Transverse colon (tissue), 4 donors: ENCODE data around the gene SUPT4H1. TPM values are rescaled to one million over a fixed set of nuclear protein-coding genes. Genes with fewer than 3 reads are reported as not detected.

Experiments used
- DNase-seq: peaks from one replicate; pipeline ENCODE4 v3.0.0-alpha.2; 2019
- H3K27ac ChIP-seq, 4 donors: fragments of 200-600 bp; sonication (generic); 2 replicates each; pipeline ENCODE4 v1.5.1; 2016 to 2018; ENCODE audit warnings: inconsistent platforms in 4 of 4
- H3K27me3 ChIP-seq: fragments of 200-600 bp; sonication (generic); 2 replicates; pipeline ENCODE4 v1.5.1; 2017; ENCODE audit warnings: inconsistent platforms
- H3K36me3 ChIP-seq, 4 donors: fragments of 200-600 bp; sonication (generic); 2 replicates each; pipeline ENCODE4 v1.5.1; 2017 to 2019; ENCODE audit warnings: inconsistent platforms in 4 of 4
- H3K4me1 ChIP-seq, 4 donors: fragments of 200-600 bp; sonication (generic); 2 replicates each; pipeline ENCODE4 v1.5.1; 2017 to 2020; ENCODE audit warnings: inconsistent platforms in 4 of 4
- H3K4me3 ChIP-seq, 4 donors: fragments of 200-600 bp; sonication (generic); 1 replicate in 1 of 4; 2 replicates in 3 of 4; pipeline versions ENCODE4 v1.5.1 to v1.6.1; 2017 to 2019; ENCODE audit warnings: inconsistent platforms in 4 of 4
- H3K9me3 ChIP-seq, 2 donors: fragments of 200-600 bp; sonication (generic); 2 replicates each; pipeline ENCODE4 v1.5.1; 2017 to 2019; ENCODE audit warnings: inconsistent platforms in 2 of 2
- EP300 ChIP-seq: sonication (generic); formaldehyde crosslinking; IDR thresholded peaks from one replicate; pipeline ENCODE4 v1.6.1; 2017; ENCODE audit warnings: antibody characterized with exemption, low read depth
- POLR2A ChIP-seq: fragments of 450-650 bp; IDR thresholded peaks from one replicate; pipeline ENCODE4 v1.6.1; 2016; ENCODE audit warnings: antibody characterized with exemption, mild to moderate bottlenecking, moderate library complexity
- POLR2AphosphoS5 ChIP-seq, 3 donors: sonication (generic); formaldehyde crosslinking; IDR thresholded peaks; one replicate each; pipeline ENCODE4 v1.6.1; 2016; ENCODE audit warnings: antibody characterized with exemption in 3 of 3
- WGBS, 2 donors: methylation state at CpG; one replicate each; pipeline ENCODE4 v1.1.5; 2018; ENCODE audit warnings: low coverage in 1 of 2; 5-methylcytosine and 5-hydroxymethylcytosine counted together
- in situ Hi-C, 4 donors: fragments of 200-750 bp; cut with MboI; loops; one replicate each; pipeline versions ENCODE4 v1.15.0 to v1.15.1; 2017; ENCODE audit warnings: low sequenced_read_pairs in 3 of 4, low pct_ligation_motif_present in 1 of 4, low pct_unique_long_range_greater_than_20kb in 1 of 4
- intact Hi-C: fragments of 100-400 bp; cut with DNase I; formaldehyde crosslinking; loops from one replicate; pipeline ENCODE4 v1.15.1; 2023; ENCODE audit warnings: low total_unique reads
- total RNA-seq, 4 donors: library from RNA; depleted of rRNA; stranded (reverse); fragments of >200 nt; gene quantifications; one replicate each; pipeline ENCODE4 v1.1.0, GENCODE V29; 2016
- TF ChIP-seq, protein P1 (sequence below), 5 experiments: fragments of 200-600 bp in 3 of 5; fragments of 450-650 bp in 2 of 5; sonication (generic) in 3 of 5; IDR thresholded peaks; 1 replicate in 2 of 5; 2 replicates in 3 of 5; pipeline ENCODE4 v1.5.1; 2016 to 2017; ENCODE audit warnings: antibody characterized with exemption in 5 of 5, inconsistent platforms in 3 of 5, mild to moderate bottlenecking in 2 of 5, moderate library complexity in 1 of 5

The SUPT4H1 gene
- total RNA-seq, 4 donors from 2014 or later, result 12.0 to 66.3 (median 40.0) TPM

GRCh38 chr17:58327363-58328194 lies 24.4 kb downstream of the SUPT4H1 start:
- peaks cover 4 to 13% (median 11%) of the 10 kb centered on the region in 4 donors for H3K4me1 ChIP-seq
- intact Hi-C loops (no loop called here), in situ Hi-C loops (no loop called here)
- 77% methylated on average over 18 of the region's 19 CpGs; no CpG with 5 or more reads in 1 of the 2 donors for WGBS, 2 donors
- H3K27me3 ChIP-seq, result no peaks in the 10 kb centered on the region
- no peak overlapping the region for H3K4me3 ChIP-seq
- TF ChIP-seq, protein P1, sequence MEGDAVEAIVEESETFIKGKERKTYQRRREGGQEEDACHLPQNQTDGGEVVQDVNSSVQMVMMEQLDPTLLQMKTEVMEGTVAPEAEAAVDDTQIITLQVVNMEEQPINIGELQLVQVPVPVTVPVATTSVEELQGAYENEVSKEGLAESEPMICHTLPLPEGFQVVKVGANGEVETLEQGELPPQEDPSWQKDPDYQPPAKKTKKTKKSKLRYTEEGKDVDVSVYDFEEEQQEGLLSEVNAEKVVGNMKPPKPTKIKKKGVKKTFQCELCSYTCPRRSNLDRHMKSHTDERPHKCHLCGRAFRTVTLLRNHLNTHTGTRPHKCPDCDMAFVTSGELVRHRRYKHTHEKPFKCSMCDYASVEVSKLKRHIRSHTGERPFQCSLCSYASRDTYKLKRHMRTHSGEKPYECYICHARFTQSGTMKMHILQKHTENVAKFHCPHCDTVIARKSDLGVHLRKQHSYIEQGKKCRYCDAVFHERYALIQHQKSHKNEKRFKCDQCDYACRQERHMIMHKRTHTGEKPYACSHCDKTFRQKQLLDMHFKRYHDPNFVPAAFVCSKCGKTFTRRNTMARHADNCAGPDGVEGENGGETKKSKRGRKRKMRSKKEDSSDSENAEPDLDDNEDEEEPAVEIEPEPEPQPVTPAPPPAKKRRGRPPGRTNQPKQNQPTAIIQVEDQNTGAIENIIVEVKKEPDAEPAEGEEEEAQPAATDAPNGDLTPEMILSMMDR (IDR thresholded peaks at IDR 0.05), result no peak
- TF ChIP-seq POLR2AphosphoS5 (IDR thresholded peaks at IDR 0.05) (no peak), POLR2A (no peak), EP300 (no peak)
- DNase-seq, result no peak
- no peaks in the 10 kb centered on the region for H3K9me3 ChIP-seq
- H3K27ac ChIP-seq, result peak overlapping the region in 1 of 4 donors; percentile 96
- H3K36me3 ChIP-seq, result no peaks in the 10 kb centered on the region

DNA sequence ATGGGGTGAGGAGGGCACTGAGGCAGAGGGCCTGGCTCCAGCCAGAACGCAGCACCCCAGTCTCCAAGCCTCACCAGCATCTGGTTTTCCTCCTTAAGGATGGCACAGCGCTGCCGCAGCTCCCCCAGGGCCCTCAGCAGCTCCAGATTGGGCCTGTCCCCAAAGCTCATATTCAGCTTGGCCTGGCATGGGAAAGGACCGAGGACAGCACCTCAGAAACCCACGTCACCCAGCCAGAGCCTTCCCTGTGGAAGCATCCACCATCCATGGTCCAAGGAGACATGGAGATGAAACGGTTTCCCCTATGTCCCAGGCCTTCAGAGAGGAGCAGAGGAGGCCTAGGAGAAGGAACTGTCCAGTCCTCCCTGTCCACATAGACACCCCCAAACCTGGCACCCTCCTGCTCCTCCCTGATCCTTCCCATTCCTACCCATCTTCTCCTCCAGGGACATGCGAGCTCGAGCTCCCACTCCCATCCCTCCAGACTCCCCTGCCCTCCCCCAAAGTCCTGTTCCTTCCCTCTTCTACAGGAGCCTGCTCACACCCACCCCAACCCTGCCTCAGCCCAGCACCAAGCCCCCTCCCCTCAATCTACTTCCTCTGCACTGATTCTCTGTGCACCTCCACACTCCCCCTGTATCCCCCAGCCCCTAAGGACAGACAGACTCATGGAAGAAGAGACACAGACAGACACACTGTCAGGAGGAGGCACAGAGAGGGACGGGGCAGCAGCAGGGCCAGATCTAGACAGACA lies 25.2 kb downstream of the SUPT4H1 start:
- 87% methylated on average over 9 of the region's 9 CpGs; no CpG with 5 or more reads in 1 of the 2 donors for WGBS, 2 donors
- intact Hi-C loops, result no loop called here
- H3K4me3 ChIP-seq, result no peak overlapping the region

GRCh38 chr17:58325976-58326468 lies 26.0 kb downstream of the SUPT4H1 start:
- Histone ChIP-seq H3K4me3 (no peak overlapping the region), H3K4me1 (peaks cover 4 to 13% (median 11%) of the 10 kb centered on the region in 4 donors), H3K9me3 (no peaks in the 10 kb centered on the region), H3K27me3 (no peaks in the 10 kb centered on the region), H3K36me3 (no peaks in the 10 kb centered on the region), H3K27ac (no peak overlapping the region)
- intact Hi-C loops (no loop called here), in situ Hi-C loops (no loop called here)
- DNase-seq, result no peak
- no peak for TF ChIP-seq EP300
- TF ChIP-seq, protein P1 (IDR thresholded peaks at IDR 0.05), result no peak
- no peak for TF ChIP-seq POLR2A
- TF ChIP-seq POLR2AphosphoS5 (IDR thresholded peaks at IDR 0.05), result no peak
- WGBS, 2 donors, result 82 to 86% methylated on average over 5 to 11 of the region's 11 CpGs

More for the DNA sequence above, 25.2 kb downstream of the SUPT4H1 start:
- no peaks in the 10 kb centered on the region for H3K27me3 ChIP-seq
- peaks cover 4 to 13% (median 11%) of the 10 kb centered on the region in 4 donors for H3K4me1 ChIP-seq
- TF ChIP-seq EP300, result no peak
- no peak for DNase-seq
- H3K9me3 ChIP-seq, result no peaks in the 10 kb centered on the region
- H3K36me3 ChIP-seq, result no peaks in the 10 kb centered on the region
- H3K27ac ChIP-seq, result no peak overlapping the region
- in situ Hi-C loops, result no loop called here

GRCh38 chr17:58325289-58325726 lies 26.7 kb downstream of the SUPT4H1 start:
- H3K4me3 ChIP-seq, result peak overlapping the region in 1 of 4 donors; percentile 69
- intact Hi-C loops, result no loop called here
- no peak for DNase-seq
- in situ Hi-C loops, result no loop called here
- H3K27me3 ChIP-seq, result no peaks in the 10 kb centered on the region
- H3K9me3 ChIP-seq, result no peaks in the 10 kb centered on the region
- 80 to 83% methylated on average over 2 to 11 of the region's 11 CpGs for WGBS, 2 donors
- no peaks in the 10 kb centered on the region for H3K36me3 ChIP-seq
- H3K4me1 ChIP-seq, result peaks cover 4 to 13% (median 11%) of the 10 kb centered on the region in 4 donors
- H3K27ac ChIP-seq, result no peak overlapping the region
- TF ChIP-seq POLR2AphosphoS5 (IDR thresholded peaks at IDR 0.05) (no peak), EP300 (no peak), POLR2A (no peak)
- TF ChIP-seq, protein P1 (IDR thresholded peaks at IDR 0.05), result no peak
